Measurements from ENCODE around the gene PPFIBP1. TPM values are rescaled to one million over a fixed set of nuclear protein-coding genes. Genes with fewer than 3 reads are reported as not detected.
"Not testable (repeated sequence)": the region's sequence is repeated elsewhere in the genome, so short reads cannot be mapped to it uniquely, and the experiment has no call there.

Gene PPFIBP1
- total RNA-seq, 2 donors from 2014 or later: 65.2 to 66.0 TPM

- Histone ChIP-seq H3K36me3 (peaks cover 22% of the 10 kb centered on the region), H3K27ac (no peak overlapping the region)
Measured at GRCh38 chr12:27652174-27652763, 128.3 kb downstream of the PPFIBP1 start.

GRCh38 chr12:27653661-27654060 is 129.7 kb downstream of the PPFIBP1 start:
- Histone ChIP-seq H3K4me1 (no peaks in the 10 kb centered on the region), H3K27ac (no peak overlapping the region), H3K36me3 (peaks cover 23% of the 10 kb centered on the region), H3K9me3 (no peaks in the 10 kb centered on the region), H3K4me3 (no peak overlapping the region), H3K27me3 (no peaks in the 10 kb centered on the region)
- no peak for DNase-seq (ENCODE audit: low spot score)
- no peak for TF ChIP-seq CTCF (IDR thresholded peaks at IDR 0.05)

More at GRCh38 chr12:27652174-27652763, 128.3 kb downstream of the PPFIBP1 start:
- Histone ChIP-seq H3K4me3 (no peak overlapping the region), H3K9me3 (no peaks in the 10 kb centered on the region), H3K27me3 (no peaks in the 10 kb centered on the region), H3K4me1 (no peaks in the 10 kb centered on the region)
- peak; percentile 78 to 89 for TF ChIP-seq CTCF (IDR thresholded peaks at IDR 0.05)
- no peak for DNase-seq (ENCODE audit: low spot score)

- not testable (repeated sequence) for H3K4me1 ChIP-seq; H3K4me3 ChIP-seq; H3K9me3 ChIP-seq; H3K27ac ChIP-seq; DNase-seq (ENCODE audit: low spot score); H3K27me3 ChIP-seq
- peaks cover 21% of the 10 kb centered on the region for H3K36me3 ChIP-seq
Measured at GRCh38 chr12:27655476-27655875, 131.5 kb downstream of the PPFIBP1 start.

GRCh38 chr12:27657296-27657695 is 133.3 kb downstream of the PPFIBP1 start:
- TF ChIP-seq CTCF (IDR thresholded peaks at IDR 0.05): no peak
- H3K27ac ChIP-seq: no peak overlapping the region

GRCh38 chr12:27665704-27666103 is 141.7 kb downstream of the PPFIBP1 start:
- Histone ChIP-seq H3K36me3 (peaks cover 51% of the 10 kb centered on the region), H3K4me3 (no peak overlapping the region)

More at GRCh38 chr12:27657296-27657695, 133.3 kb downstream of the PPFIBP1 start:
- peaks cover 30% of the 10 kb centered on the region for H3K36me3 ChIP-seq
- H3K9me3 ChIP-seq: no peaks in the 10 kb centered on the region
- DNase-seq (ENCODE audit: low spot score): no peak
- no peaks in the 10 kb centered on the region for H3K4me1 ChIP-seq
- H3K4me3 ChIP-seq: no peak overlapping the region
- H3K27me3 ChIP-seq: no peaks in the 10 kb centered on the region

GRCh38 chr12:27666510-27666909 is 142.5 kb downstream of the PPFIBP1 start:
- no peak for TF ChIP-seq CTCF (IDR thresholded peaks at IDR 0.05)
- DNase-seq (ENCODE audit: low spot score): no peak
- Histone ChIP-seq H3K27me3 (no peaks in the 10 kb centered on the region), H3K4me3 (no peak overlapping the region), H3K36me3 (peaks cover 49% of the 10 kb centered on the region), H3K9me3 (no peaks in the 10 kb centered on the region), H3K4me1 (no peaks in the 10 kb centered on the region), H3K27ac (no peak overlapping the region)

More at GRCh38 chr12:27665704-27666103, 141.7 kb downstream of the PPFIBP1 start:
- TF ChIP-seq CTCF (IDR thresholded peaks at IDR 0.05): no peak
- no peaks in the 10 kb centered on the region for H3K27me3 ChIP-seq
- DNase-seq (ENCODE audit: low spot score): no peak
- H3K4me1 ChIP-seq: no peaks in the 10 kb centered on the region
- H3K9me3 ChIP-seq: no peaks in the 10 kb centered on the region
- no peak overlapping the region for H3K27ac ChIP-seq
